Mesenchymal stem cell (in vitro differentiated cells and primary cell): ENCODE data around the gene EFCAB11.

Experiments
- DNase-seq: peaks from one replicate; pipeline ENCODE4 v3.0.0-alpha.2; 2013
- H2AFZ ChIP-seq: one replicate; pipeline ENCODE4 v1.6.1; 2013; ENCODE audit warnings: low read depth, mild to moderate bottlenecking, control low read depth, inconsistent platforms, low read length, moderate library complexity
- H2AK5ac ChIP-seq: 2 replicates; pipeline ENCODE4 v1.6.1; 2013; ENCODE audit warnings: low read length, moderate library complexity, mild to moderate bottlenecking, inconsistent platforms; ENCODE audit not compliant: severe bottlenecking
- H2BK120ac ChIP-seq: one replicate; pipeline ENCODE4 v1.6.1; 2013; ENCODE audit warnings: low read depth, mild to moderate bottlenecking, inconsistent platforms, low read length, moderate library complexity
- H2BK12ac ChIP-seq, 2 experiments: one replicate each; pipeline ENCODE4 v1.6.1; 2013; ENCODE audit warnings: inconsistent platforms in 2 of 2, low read length in 2 of 2, mild to moderate bottlenecking in 2 of 2, moderate library complexity in 2 of 2, control low read depth in 1 of 2
- H2BK15ac ChIP-seq: one replicate; pipeline ENCODE4 v1.6.1; 2013; ENCODE audit warnings: mild to moderate bottlenecking, low read depth, inconsistent platforms; ENCODE audit not compliant: poor library complexity, severe bottlenecking
- H2BK5ac ChIP-seq: 2 replicates; pipeline ENCODE4 v1.6.1; 2013; ENCODE audit warnings: low read depth, mild to moderate bottlenecking, low read length, control low read depth, inconsistent platforms; ENCODE audit not compliant: poor library complexity, severe bottlenecking
- H3K14ac ChIP-seq, 2 experiments: one replicate each; pipeline ENCODE4 v1.6.1; 2013; ENCODE audit warnings: inconsistent platforms in 2 of 2, low read length in 2 of 2, control low read depth in 1 of 2, mild to moderate bottlenecking in 1 of 2, moderate library complexity in 1 of 2
- H3K18ac ChIP-seq, 2 experiments: one replicate each; pipeline ENCODE4 v1.6.1; 2013; ENCODE audit warnings: inconsistent platforms in 2 of 2, low read length in 2 of 2, control low read depth in 1 of 2, low read depth in 1 of 2, mild to moderate bottlenecking in 1 of 2
- H3K23ac ChIP-seq, 2 experiments: one replicate each; pipeline ENCODE4 v1.6.1; 2013; ENCODE audit warnings: inconsistent platforms in 2 of 2, low read length in 2 of 2, mild to moderate bottlenecking in 2 of 2, moderate library complexity in 2 of 2, control low read depth in 1 of 2
- H3K27ac ChIP-seq: 2 replicates; pipeline ENCODE4 v1.5.1; 2013; ENCODE audit warnings: mild to moderate bottlenecking, moderate library complexity, low read length, control low read depth, inconsistent platforms; ENCODE audit not compliant: poor library complexity, severe bottlenecking
- H3K27me3 ChIP-seq, 2 experiments: 2 replicates each; pipeline versions ENCODE4 v1.6.1 to v1.7.0; 2013; ENCODE audit warnings: low read length in 2 of 2, mild to moderate bottlenecking in 2 of 2, moderate library complexity in 2 of 2, control low read depth in 1 of 2, inconsistent platforms in 1 of 2; ENCODE audit not compliant: control insufficient read depth in 1 of 2, insufficient read depth in 1 of 2
- H3K36me3 ChIP-seq, 2 experiments: 2 replicates each; pipeline versions ENCODE4 v1.6.1 to v1.7.0; 2013; ENCODE audit warnings: low read length in 2 of 2, control low read depth in 1 of 2, inconsistent platforms in 1 of 2, low read depth in 1 of 2, mild to moderate bottlenecking in 1 of 2; ENCODE audit not compliant: insufficient read depth in 2 of 2, control insufficient read depth in 1 of 2
- H3K4ac ChIP-seq, 2 experiments: one replicate each; pipeline ENCODE4 v1.6.1; 2013; ENCODE audit warnings: inconsistent platforms in 2 of 2, low read length in 2 of 2, mild to moderate bottlenecking in 2 of 2, moderate library complexity in 2 of 2, control low read depth in 1 of 2, low read depth in 1 of 2
- H3K4me1 ChIP-seq: 2 replicates; pipeline ENCODE4 v1.6.1; 2013; ENCODE audit warnings: low read depth, low read length, control low read depth; ENCODE audit not compliant: control insufficient read depth, insufficient read depth
- H3K4me2 ChIP-seq: 2 replicates; pipeline ENCODE4 v1.6.1; 2013; ENCODE audit warnings: low read length, mild to moderate bottlenecking, inconsistent platforms; ENCODE audit not compliant: poor library complexity, severe bottlenecking
- H3K4me3 ChIP-seq, 2 experiments: 2 replicates each; pipeline versions ENCODE4 v1.5.1 to v1.7.0; 2013; ENCODE audit warnings: low read length in 2 of 2, mild to moderate bottlenecking in 2 of 2, control low read depth in 1 of 2, low read depth in 1 of 2; ENCODE audit not compliant: insufficient read depth in 1 of 2
- H3K79me1 ChIP-seq: replicated peaks from 2 replicates; pipeline ENCODE4 v1.6.1; 2013; ENCODE audit warnings: mild to moderate bottlenecking, control low read depth, low read length, inconsistent platforms; ENCODE audit not compliant: poor library complexity, severe bottlenecking
- H3K9ac ChIP-seq: 2 replicates; pipeline ENCODE4 v1.7.0; 2013; ENCODE audit warnings: mild to moderate bottlenecking, low read length, moderate library complexity
- H3K9me3 ChIP-seq: 2 replicates; pipeline ENCODE4 v1.7.0; 2013; ENCODE audit warnings: mild to moderate bottlenecking, low read length; ENCODE audit not compliant: control insufficient read depth
- H4K8ac ChIP-seq: one replicate; pipeline ENCODE4 v1.6.1; 2013; ENCODE audit warnings: inconsistent platforms, mild to moderate bottlenecking, low read length, moderate library complexity
- H4K91ac ChIP-seq: one replicate; pipeline ENCODE4 v1.6.1; 2013; ENCODE audit warnings: mild to moderate bottlenecking, low read length, inconsistent platforms
- WGBS: methylation state at CpG from one replicate; pipeline ENCODE4 v1.1.7; 2013; ENCODE audit warnings: mixed read lengths; 5-methylcytosine and 5-hydroxymethylcytosine counted together

The EFCAB11 gene

GRCh38 chr14:89746135-89746534 lies 208.4 kb downstream of the EFCAB11 start:
- Histone ChIP-seq H3K27me3 (no peaks in the 10 kb centered on the region), H2BK5ac (no peak overlapping the region), H3K4ac (no peak overlapping the region), H3K9me3 (peaks cover 20% of the 10 kb centered on the region), H3K23ac (no peak overlapping the region), H3K9ac (no peak overlapping the region), H2AFZ (no peak overlapping the region), H3K4me1 (no peaks in the 10 kb centered on the region), H3K4me2 (no peak overlapping the region), H3K4me3 (no peak overlapping the region), H3K79me1 (no peaks in the 10 kb centered on the region), H4K8ac (no peak overlapping the region), H2BK15ac (no peak overlapping the region), H4K91ac (no peak overlapping the region), H2AK5ac (no peak overlapping the region), H3K14ac (no peak overlapping the region), H3K27ac (no peak overlapping the region), H2BK120ac (no peak overlapping the region), H3K36me3 (no peaks in the 10 kb centered on the region), H3K18ac (no peak overlapping the region), H2BK12ac (no peak overlapping the region)
- WGBS, result 95% methylated on average over 6 of the region's 7 CpGs
- DNase-seq, result no peak
